ENCODE data around the gene GRIA3.

Gene GRIA3

DNA sequence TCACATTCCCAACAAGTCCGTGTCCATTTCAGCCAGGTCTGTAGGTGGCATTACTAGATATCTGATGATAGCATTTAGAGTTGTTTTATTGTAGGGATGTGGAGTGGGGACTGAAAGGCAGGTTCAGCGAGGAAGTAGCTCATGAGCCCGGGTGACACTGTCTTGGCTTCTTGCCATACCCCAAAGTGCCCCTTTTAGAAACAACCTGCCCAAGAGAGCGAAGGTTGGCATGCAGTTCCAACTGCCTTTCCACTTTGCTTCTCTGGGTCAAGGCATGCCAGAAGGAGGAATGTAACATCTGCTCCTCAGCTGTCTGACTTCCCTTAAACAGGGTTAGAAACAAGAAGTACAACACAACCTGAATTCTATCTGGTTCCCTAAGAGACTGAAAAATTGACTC lies 9.0 kb downstream of the GRIA3 start:
- DNase-seq (ENCODE audit: extremely low read depth in 1 of 2, low read depth in 1 of 2) = no peak

DNA sequence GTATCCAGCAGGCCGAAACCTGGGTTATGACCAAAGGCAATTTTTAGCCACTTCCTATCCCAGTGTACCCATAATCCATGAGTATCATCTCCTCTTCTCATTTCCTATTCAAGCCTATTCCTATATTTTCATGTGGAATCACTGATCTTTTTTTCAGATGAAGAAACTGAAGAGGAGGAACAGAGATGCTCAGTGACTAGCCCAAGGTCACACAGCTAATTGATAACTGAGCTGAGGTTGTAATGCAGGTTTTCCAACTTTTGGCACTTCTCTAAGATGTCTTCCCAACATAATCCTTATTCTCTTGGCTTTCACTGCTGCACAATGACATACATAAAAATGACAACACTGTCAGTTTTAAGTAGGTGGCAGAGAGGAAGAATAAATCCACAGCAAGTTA lies 15.3 kb downstream of the GRIA3 start:
- no peak for DNase-seq (ENCODE audit: extremely low read depth in 1 of 2, low read depth in 1 of 2)

DNA sequence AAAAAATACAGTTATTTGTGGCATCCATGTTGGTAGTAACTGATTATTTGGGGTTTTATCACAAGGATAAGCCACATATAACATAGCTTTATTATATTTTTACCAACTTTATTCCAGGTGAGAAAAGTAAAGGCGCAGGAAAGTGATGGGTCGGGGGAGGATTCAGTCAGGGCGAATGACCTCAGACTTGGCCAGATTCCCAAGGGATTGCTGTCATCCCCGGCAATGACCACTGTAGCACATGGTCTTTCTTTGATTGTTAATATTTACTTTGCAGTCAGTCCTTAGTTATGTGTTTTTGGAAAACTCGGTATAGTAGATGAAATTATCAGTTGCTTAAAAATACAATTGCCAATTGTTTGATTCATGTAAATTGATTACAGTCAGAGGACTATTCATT lies 17.6 kb downstream of the GRIA3 start:
- no peak for DNase-seq (ENCODE audit: extremely low read depth in 1 of 2, low read depth in 1 of 2)

DNA sequence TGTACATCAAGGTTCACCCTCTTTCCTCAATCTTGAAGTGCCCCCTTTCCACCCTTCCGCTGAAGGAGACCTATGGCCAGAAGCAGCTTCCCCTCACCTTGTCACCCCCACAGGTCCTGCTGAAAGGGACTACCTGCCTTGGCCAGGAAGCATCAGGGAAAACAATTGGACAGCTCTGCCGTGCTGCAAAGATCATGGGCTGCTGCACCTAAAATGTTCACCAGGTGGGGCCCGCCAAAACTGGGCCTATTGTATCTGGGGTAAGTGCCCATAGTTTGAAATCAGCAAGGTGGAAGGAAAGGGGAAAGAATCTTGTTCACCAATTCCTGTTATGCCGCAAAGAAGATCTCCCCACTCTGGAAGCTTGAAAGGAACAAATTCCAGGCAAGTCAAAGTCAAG lies 18.4 kb downstream of the GRIA3 start:
- no peak for DNase-seq (ENCODE audit: extremely low read depth in 1 of 2, low read depth in 1 of 2)

DNA sequence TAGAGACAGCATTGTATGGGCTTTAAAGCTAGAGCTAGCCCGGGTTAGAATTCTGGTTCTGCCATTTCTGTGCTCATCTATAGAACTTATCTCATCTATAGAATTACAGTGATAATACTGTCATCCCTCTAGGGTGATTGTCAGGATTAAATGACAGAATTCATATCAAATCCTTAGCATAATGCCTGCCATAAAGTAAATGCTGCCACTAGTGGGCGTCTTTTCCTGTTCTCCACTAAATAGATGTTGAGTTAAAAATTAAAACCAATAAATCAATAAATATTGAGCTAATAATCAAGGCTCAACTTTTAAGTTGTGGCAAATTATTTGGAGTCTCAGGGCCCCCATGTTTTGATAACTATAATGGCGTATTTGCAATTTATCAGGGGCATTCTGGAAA lies 19.7 kb downstream of the GRIA3 start:
- no peak for DNase-seq (ENCODE audit: extremely low read depth in 1 of 2, low read depth in 1 of 2)

DNA sequence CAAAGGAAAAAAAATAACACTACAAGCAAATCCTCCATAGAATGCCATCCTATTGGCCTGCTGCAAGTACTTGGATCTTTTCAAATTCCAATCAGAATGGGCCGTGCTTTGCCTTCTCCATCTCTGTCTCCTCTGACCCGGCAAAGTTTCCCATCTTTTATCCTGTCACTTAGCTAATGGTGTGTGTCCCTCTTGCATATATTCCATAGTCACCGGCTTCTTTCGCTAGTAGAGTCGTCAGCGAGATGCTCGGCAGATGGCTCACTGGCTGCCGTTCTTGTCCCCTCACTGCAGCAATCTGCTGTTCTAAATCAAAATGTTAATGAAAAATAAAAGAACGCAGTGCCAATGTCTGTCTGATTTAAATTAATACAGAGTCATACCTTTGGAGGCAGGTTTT lies 22.1 kb downstream of the GRIA3 start:
- DNase-seq (ENCODE audit: extremely low read depth in 1 of 2, low read depth in 1 of 2) = no peak

DNA sequence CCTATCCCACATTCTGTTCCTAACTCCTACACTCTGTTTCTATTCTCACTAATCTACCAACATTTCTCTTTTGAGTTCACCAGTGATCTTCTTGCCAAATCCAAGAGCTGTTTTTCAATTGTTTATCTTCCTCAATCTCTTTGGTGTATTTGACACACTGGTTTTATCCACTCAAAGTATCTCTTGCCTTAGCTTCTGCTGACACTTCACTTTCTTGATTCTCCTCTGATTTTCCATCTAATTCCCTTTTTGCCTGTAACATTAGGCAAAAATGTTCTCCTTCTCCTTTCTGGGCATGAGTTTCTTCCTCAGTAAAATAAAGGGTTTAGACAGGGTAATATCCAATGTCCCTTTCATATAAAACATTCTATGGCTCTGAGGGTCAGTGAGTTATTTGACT lies 26.2 kb downstream of the GRIA3 start:
- DNase-seq (ENCODE audit: extremely low read depth in 1 of 2, low read depth in 1 of 2) = no peak

DNA sequence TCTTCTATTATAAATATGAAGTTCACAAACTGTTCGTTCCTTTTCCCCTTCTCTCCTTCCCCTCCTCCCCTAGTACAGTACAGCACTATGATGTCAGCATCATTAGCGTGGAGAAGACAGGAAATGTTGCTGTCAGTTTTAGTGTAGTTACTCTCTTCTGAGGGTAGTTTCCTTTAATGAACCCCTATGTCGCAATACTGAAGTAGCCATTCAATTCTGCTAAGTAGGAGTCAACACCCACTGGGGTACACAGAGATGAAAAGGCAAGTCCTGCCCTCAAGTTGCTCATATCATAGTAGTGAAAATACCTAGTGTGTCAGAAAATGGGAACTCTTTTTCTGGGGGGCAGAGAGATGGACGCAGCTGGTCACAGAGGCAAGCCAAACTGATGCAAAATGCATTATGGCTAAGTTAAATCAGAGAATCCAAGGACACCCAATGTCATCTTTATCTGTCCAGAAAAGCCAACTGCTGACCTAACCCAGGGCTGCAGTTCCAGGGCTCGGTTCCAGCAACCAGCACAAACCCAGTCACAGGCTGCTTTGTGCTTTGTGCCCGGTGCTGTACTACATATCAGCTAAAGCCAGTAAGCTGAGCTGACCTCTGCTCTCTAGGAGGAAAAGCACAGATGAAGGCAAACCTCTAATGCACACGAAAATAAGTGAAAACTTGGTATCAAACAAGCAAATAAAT lies 31.5 kb downstream of the GRIA3 start:
- DNase-seq (ENCODE audit: extremely low read depth in 1 of 2, low read depth in 1 of 2) = no peak

DNA sequence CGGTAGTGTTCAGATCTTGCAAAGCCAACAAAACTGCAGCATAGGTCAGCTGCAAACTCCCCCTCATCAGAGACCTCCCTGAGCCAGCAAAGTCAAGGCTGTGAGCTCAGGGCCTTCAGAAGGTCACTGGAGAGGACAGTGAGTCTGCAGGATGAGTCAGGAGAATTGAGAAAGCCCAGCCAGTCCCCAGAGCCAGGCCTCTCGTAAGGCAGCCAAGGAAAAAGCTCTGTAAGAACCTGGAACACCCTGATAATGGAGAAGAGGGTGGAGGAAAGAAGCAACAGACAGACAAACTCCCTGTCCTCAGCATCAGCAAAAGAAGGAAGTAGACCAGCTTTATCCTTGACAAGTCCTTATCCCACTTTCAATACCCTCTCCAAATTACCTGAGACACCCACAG lies 33.0 kb downstream of the GRIA3 start:
- no peak for DNase-seq (ENCODE audit: extremely low read depth in 1 of 2, low read depth in 1 of 2)

DNA sequence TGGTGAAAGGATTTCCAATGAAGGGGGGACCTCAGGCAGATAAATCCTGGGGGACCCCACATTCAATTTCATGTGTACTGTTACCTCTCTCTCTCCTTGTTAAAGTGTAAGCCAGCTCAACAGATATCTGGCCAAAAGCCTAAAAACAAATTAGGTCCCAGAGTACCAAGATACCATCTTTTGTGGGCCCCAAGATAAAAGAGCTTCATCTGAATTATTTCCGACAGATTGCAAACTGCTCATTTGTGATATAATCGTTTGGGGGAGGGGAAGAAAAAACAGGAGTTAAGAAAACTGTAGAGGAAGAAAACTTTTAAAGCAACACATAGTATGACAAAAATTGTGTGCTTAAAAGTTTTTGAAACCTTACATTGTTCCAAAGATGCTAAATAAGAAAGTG lies 33.6 kb downstream of the GRIA3 start:
- no peak for DNase-seq (ENCODE audit: extremely low read depth in 1 of 2, low read depth in 1 of 2)

DNA sequence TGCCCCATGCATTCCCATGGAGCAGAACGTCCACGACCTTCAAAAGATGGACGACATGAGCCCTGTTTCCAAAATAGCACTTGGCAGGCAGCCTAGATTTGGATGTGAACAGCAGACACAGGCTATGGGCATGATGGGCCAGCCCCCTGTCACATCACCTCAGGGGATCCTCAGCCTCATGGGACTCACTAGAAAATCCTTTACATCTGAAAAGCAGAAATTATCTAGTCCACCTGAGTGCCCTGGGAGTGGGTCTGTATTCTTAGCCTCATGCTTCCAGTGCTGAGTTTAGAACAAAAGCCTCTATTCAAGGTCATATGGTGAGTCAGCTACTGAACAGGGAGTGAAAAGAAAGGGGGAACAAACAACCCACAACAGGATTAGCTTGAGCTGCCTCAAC lies 35.8 kb downstream of the GRIA3 start:
- no peak for DNase-seq (ENCODE audit: extremely low read depth in 1 of 2, low read depth in 1 of 2)

DNA sequence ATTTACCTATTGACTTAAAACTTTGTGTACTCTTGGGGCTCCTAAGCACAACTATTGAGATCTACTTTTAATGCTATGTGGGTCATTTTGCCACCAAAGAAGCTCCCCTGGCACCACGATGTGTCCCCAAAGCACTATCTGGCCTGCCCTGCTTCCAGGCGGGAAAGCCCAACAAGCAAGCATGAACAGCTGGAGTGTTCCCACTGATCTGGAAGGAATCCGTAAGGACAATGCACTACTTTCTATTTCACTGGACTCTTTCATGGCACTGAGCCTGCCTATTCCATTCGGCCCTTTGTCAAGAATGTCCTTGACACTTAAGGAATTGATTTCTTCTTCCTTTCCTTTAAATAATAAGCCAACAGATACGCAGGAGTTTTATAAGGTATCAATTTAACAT lies 38.8 kb downstream of the GRIA3 start:
- DNase-seq (ENCODE audit: extremely low read depth in 1 of 2, low read depth in 1 of 2) = no peak

DNA sequence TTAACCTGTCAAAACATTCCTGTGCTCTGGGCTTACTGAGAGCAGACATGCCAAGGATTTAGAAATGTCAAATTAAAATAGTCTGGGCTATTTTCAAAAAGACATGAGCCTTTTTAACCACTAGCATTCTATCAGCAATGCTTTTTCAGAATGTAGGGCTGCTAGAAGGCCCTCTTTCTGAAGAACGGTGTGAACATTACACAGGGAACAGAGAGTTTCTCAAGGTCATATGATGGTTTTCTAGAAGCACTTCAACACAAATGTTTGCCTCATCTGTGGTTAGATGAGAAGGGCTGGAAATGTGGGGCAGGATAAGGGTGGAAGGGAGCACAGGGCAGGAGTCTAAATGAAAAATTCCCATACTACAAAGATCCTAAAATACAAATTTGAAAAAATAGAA lies 39.3 kb downstream of the GRIA3 start:
- no peak for DNase-seq (ENCODE audit: extremely low read depth in 1 of 2, low read depth in 1 of 2)

DNA sequence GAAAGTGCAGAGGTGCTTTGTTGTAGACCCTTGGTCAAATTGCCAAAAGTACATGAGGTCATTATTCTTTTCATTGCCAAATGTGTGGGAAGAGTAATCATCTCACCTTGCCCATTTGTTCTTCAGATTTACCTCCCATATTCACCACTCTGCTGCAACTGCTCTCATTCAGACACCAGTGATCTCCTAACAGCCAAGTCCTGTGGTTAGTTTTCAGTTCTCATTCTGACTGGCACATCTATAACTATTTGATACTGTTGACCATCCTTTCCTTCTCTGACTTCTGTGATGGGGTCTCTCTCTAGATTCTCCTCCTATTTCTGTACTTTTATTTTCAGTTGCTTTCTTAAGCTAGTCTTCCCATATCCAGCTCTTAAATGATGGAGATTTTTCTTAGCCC lies 39.8 kb downstream of the GRIA3 start:
- no peak for DNase-seq (ENCODE audit: extremely low read depth in 1 of 2, low read depth in 1 of 2)

DNA sequence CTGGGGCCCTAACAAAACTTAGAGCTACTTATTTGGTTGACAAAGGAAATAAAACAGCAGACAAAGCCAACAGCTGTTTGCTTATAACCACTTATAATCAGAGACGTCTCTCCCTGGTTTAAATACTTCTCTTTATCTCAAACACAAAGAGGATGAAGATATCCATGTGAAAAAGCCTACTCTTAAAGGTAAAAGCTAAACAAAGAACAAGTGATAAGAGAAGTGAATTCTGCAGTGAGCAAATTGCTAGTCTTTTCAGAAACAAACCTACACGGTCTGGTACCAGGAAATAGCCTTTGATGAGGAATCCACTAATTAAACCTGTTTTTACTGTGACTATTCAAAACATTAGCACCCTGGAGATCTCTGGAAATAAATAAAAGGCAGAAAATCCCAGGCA lies 46.7 kb downstream of the GRIA3 start:
- no peak for DNase-seq (ENCODE audit: extremely low read depth in 1 of 2, low read depth in 1 of 2)

DNA sequence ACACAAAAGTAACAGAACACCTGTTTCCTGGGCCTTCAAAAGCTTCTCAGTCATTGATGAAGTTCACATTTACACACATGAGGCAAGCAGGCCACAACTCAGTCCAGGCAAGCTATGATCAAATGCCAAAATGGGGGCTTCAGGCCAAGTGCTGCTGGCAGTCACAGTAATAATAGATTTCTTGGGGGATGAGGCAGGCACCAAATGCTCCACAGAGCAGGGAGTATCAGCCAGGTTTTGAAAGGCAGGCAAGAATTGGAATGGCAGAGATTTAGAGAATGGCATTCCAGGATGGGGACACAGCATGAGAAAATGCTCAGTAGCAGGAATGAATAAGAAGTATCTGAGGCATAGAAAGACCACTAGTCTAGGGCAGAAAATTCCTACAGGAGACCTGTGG lies 52.8 kb downstream of the GRIA3 start:
- no peak for DNase-seq (ENCODE audit: extremely low read depth in 1 of 2, low read depth in 1 of 2)

DNA sequence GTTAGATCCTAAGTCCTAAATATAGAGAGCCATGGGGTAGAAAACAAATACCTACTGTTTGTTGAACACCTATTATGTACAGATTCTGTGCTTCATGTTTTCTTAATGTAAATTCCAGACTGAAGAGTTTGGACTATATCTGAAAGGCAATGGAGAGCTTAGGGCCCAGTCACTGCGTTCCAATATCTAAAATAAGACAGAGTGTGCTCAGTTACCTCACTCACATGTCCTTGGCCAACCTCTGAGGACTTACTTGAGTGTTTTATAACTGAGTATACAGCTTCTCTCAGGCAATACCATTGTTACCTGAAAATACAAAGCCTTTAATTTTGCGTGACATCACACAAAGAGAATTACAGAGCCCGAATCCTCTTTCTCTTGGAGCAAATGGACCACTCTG lies 53.2 kb downstream of the GRIA3 start:
- no peak for DNase-seq (ENCODE audit: extremely low read depth in 1 of 2, low read depth in 1 of 2)

DNA sequence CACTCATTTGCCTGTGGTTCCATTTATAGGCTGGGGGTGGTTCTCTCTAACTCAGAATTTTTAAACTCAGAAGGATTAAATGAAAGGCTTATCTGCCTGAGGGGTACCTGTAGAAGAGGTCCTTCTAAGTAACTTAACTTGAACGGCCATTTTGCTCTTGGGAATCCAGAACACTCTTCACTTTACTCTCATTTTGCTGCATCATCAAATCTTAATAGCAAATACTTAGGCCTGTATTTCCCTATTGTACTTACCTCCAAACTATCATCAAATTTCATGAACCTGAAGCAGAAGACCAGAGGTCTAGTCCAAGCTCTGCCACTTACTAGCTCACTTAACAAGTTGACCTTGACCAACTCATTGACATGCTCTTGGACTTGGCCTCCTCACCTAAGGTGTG lies 70.4 kb downstream of the GRIA3 start:
- DNase-seq (ENCODE audit: extremely low read depth in 1 of 2, low read depth in 1 of 2) = no peak

DNA sequence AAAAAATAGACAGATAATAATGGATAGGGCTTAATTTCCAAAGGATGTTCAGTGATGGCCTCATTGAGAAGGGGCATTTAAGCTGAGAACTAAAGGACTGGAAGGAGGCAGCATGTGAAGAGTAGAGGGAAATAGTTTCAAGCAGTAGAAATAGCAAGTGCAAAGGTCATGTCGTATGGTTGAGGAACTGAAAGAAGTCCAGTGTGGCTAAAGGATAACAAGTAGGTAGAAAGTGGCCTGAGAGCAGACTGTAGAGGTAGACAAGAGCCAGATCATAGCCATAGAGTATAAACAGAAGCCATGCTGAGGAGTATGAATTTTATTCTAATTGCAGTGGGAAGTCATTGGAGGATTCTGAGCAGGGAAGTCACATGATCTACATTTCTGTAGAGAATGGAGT lies 72.3 kb downstream of the GRIA3 start:
- no peak for DNase-seq (ENCODE audit: extremely low read depth in 1 of 2, low read depth in 1 of 2)

DNA sequence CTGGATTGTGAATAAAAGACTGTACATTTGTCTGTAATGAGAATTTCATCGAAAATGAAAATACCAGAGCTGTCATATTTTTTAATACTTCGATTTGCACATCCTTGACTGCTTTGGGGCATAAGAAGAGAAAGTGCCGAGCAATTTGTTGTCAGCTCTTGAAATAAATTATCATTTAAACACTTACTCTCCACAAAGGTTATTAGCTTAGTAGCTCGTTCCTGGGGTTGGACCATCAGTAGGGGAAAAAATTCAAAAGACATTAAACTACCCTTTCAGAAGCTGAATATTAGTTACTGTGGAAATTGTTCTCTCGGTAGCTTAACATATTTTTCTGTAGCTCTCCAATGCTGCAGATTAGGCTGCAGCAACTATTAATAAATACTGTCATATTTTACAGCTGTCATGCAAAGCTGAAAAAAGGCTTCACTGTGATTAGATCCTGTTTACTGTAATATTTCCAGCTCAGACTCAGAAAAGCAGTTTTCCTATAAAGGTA lies 76.9 kb downstream of the GRIA3 start:
- DNase-seq (ENCODE audit: extremely low read depth in 1 of 2, low read depth in 1 of 2) = no peak

DNA sequence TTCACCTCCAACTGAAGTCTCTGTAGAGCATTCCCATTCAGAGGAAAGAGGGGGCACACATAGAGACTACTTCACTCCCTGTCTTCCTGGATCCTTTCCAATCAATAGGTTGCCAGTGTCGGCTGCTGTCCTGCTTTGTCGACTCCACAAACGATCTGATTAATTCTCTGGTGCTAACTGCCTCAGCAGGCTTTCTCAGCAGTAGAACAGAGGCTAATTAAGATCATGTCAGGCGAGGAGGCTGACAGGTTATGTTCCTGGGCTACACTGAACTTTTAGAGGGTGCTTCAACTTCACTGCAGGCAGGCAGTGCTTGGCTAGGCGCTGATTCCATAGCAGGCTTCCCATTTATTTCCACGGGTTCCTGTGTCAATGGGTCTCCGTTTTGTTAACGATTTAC lies 79.2 kb downstream of the GRIA3 start:
- DNase-seq (ENCODE audit: extremely low read depth in 1 of 2, low read depth in 1 of 2) = no peak

DNA sequence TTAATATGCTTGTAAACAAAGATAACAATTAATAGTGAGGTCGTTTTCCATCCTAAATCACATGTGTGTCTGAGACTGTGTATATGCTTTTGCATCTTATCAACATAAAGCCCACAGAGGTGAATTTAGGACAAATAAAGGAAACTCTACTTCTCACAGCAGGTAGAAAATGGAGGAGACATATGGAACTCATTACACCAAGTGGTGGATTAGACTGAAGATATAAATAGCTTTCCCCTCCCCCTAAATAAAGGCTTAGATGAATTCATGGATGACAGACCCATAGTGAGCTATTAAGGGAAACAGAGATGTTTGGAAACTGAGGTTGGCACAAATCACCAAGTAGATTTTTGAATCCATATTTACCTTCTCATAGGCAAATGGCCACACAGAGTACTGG lies 79.7 kb downstream of the GRIA3 start:
- no peak for DNase-seq (ENCODE audit: extremely low read depth in 1 of 2, low read depth in 1 of 2)

DNA sequence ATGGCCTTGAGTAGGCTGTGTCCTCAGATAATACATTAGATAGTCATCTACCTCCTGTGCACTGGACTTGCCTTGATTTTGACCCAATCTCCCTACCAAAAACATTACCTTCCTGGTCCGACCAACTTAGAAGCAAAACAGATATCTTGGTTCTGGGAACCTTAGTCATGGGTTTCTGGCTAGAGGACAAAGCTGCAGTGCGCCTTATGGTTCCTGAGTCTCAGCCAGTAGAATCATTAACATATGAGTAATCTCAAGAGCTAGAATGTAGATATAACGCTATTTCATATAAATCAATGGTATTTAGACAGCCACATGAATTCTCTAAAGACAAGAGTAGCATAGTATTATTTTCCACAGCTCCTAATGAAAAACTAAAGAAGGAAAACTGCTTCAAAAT lies 83.1 kb downstream of the GRIA3 start:
- DNase-seq (ENCODE audit: extremely low read depth in 1 of 2, low read depth in 1 of 2) = no peak

Measured in activated CD8-positive, alpha-beta memory T cell treated with anti-CD3 and anti-CD28 coated beads for 1 hour (primary cell).